A549 (cell line): ENCODE results near the gene DCPS. TPM values are rescaled to one million over a fixed set of nuclear protein-coding genes. Genes with fewer than 3 reads are reported as not detected.
"Not testable (repeated sequence)": the region's sequence is repeated elsewhere in the genome, so short reads cannot be mapped to it uniquely, and the experiment has no call there.

Source experiments
- ATAC-seq, 2 experiments: fragments of 200-7000 bp in 1 of 2; fragments of >200 bp in 1 of 2; cut with Nextera tagmentation in 1 of 2; cut with Tn5 transposase in 1 of 2; 3 replicates each; pipeline versions ENCODE4 v1.8.0 to v1.9.1; 2018 to 2020; ENCODE audit warnings: mild to moderate bottlenecking in 1 of 2, moderate library complexity in 1 of 2
- CTCF ChIA-PET: fragments of 300-600 bp; sonication (Branson Sonifier 250); formaldehyde crosslinking; extraction: SDS; loops from one replicate; lab custom pipeline; 2021; ENCODE audit warnings: antibody characterized with exemption, inconsistent platforms; lab: Yijun Ruan, JAX
- POLR2A ChIA-PET: fragments of 350-600 bp; formaldehyde crosslinking; extraction: SDS; loops from one replicate; lab custom pipeline; 2021; ENCODE audit warnings: antibody characterized with exemption, inconsistent platforms; lab: Yijun Ruan, JAX
- DNase-seq, 2 experiments: peaks; one replicate each; pipeline versions ENCODE4 v3.0.0 to v3.0.0-alpha.2; 2011 to 2016; ENCODE audit warnings: low read depth in 1 of 2, low spot score in 1 of 2
- FAIRE-seq: peaks from 2 replicates; lab custom pipeline; 2011; peaks lifted over from hg19 to GRCh38; lab: Jason Lieb, UNC
- H3K27ac ChIP-seq, 2 experiments: fragments of >200 bp; sonication (Bioruptor Twin); formaldehyde crosslinking; 3 replicates each; pipeline ENCODE4 v1.5.1; 2016 to 2017
- H3K4me1 ChIP-seq: fragments of >200 bp; sonication (Bioruptor Twin); formaldehyde crosslinking; 3 replicates; pipeline ENCODE4 v1.6.1; 2016
- H3K4me2 ChIP-seq: fragments of >200 bp; sonication (Bioruptor Twin); formaldehyde crosslinking; 3 replicates; pipeline ENCODE4 v1.6.1; 2016
- H3K4me3 ChIP-seq: fragments of >200 bp; sonication (Bioruptor Twin); formaldehyde crosslinking; 3 replicates; pipeline ENCODE4 v1.5.1; 2016
- H3K9me3 ChIP-seq: fragments of >200 bp; sonication (Bioruptor Twin); formaldehyde crosslinking; 3 replicates; pipeline ENCODE4 v1.6.1; 2016
- CBX2 ChIP-seq: fragments of 200-600 bp; sonication (generic); IDR thresholded peaks from 2 replicates; pipeline ENCODE4 v1.6.1; 2016; ENCODE audit warnings: low read depth, mild to moderate bottlenecking, borderline replicate concordance
- CBX8 ChIP-seq: fragments of 200-600 bp; sonication (generic); IDR thresholded peaks from 2 replicates; pipeline ENCODE4 v1.6.1; 2016
- CHD4 ChIP-seq: fragments of 200-600 bp; sonication (generic); IDR thresholded peaks from 2 replicates; pipeline ENCODE4 v1.6.1; 2016; ENCODE audit warnings: antibody characterized with exemption, mild to moderate bottlenecking, borderline replicate concordance
- EP300 ChIP-seq, 2 experiments: fragments of >200 bp; sonication (Bioruptor Twin); formaldehyde crosslinking; IDR thresholded peaks; 2 replicates in 1 of 2; 3 replicates in 1 of 2; pipeline ENCODE4 v1.6.1; 2016 to 2017
- FOSL2 ChIP-seq, 2 experiments: fragments of 450-650 bp in 1 of 2; fragments of >200 bp in 1 of 2; sonication (Bioruptor Twin) in 1 of 2; formaldehyde crosslinking; IDR thresholded peaks; 2 replicates each; pipeline versions ENCODE4 v1.5.0 to v1.6.1; 2016 to 2020; ENCODE audit warnings: mild to moderate bottlenecking in 1 of 2, moderate library complexity in 1 of 2
- JUN ChIP-seq, 2 experiments: fragments of >200 bp; sonication (Bioruptor Twin); formaldehyde crosslinking; IDR thresholded peaks; 2 replicates in 1 of 2; 3 replicates in 1 of 2; pipeline ENCODE4 v1.6.1; 2016 to 2017
- JUNB ChIP-seq: fragments of >200 bp; sonication (Bioruptor Twin); formaldehyde crosslinking; IDR thresholded peaks from 2 replicates; pipeline ENCODE4 v1.6.1; 2016
- MAX ChIP-seq: IDR thresholded peaks from 2 replicates; pipeline ENCODE4 v1.6.1; 2012
- MAZ ChIP-seq: fragments of 150-350 bp; IDR thresholded peaks from 2 replicates; pipeline ENCODE4 v1.6.1; 2014; ENCODE audit warnings: antibody characterized with exemption, low read depth, low read length, borderline replicate concordance
- MYC ChIP-seq: IDR thresholded peaks from 2 replicates; pipeline ENCODE4 v1.6.1; 2012; ENCODE audit warnings: mild to moderate bottlenecking, inconsistent platforms, low read length, improper control_type of control experiment, borderline replicate concordance
- POLR2A ChIP-seq: IDR thresholded peaks from 2 replicates; pipeline ENCODE4 v1.6.1; 2012; ENCODE audit warnings: mild to moderate bottlenecking, low read length
- RAD21 ChIP-seq, 2 experiments: fragments of >200 bp in 1 of 2; sonication (Bioruptor Twin) in 1 of 2; formaldehyde crosslinking in 1 of 2; IDR thresholded peaks in 1 of 2; conservative IDR thresholded peaks in 1 of 2; 2 replicates in 1 of 2; 3 replicates in 1 of 2; pipeline ENCODE4 v1.6.1; 2012 to 2018; ENCODE audit warnings: inconsistent platforms in 1 of 2
- RCOR1 ChIP-seq: fragments of 150-350 bp; IDR thresholded peaks from 2 replicates; pipeline ENCODE4 v1.6.1; 2014; ENCODE audit warnings: antibody characterized with exemption, low read length, low read depth
- ZC3H11A ChIP-seq: fragments of 450-650 bp; IDR thresholded peaks from 2 replicates; pipeline ENCODE4 v1.6.1; 2014; ENCODE audit warnings: antibody characterized with exemption, mild to moderate bottlenecking
- ZSCAN20 ChIP-seq: fragments of 250-450 bp; sonication (Bioruptor Pico); IDR thresholded peaks from 2 replicates; pipeline ENCODE4 v1.8.0; 2022; ENCODE audit warnings: mild to moderate bottlenecking, moderate library complexity
- WGBS: methylation state at CpG from one replicate; pipeline ENCODE4 v1.1.6; 2017; ENCODE audit errors: missing lambda C conversion rate; 5-methylcytosine and 5-hydroxymethylcytosine counted together
- polyA plus RNA-seq, 4 experiments: library from polyadenylated mRNA; depleted of rRNA in 3 of 4; stranded (reverse); fragments of >200 nt; fragmentation: RNase III in 1 of 4; extraction: RNeasy Plus Mini Kit Qiagen cat#74134 plus additional on column Dnase treatment in 1 of 4; gene quantifications; 2 replicates in 3 of 4; 3 replicates in 1 of 4; pipeline ENCODE4 v1.2.3, GENCODE V29; 2011 to 2017
- TF ChIP-seq, protein P1 (sequence below): fragments of >200 bp; sonication (Bioruptor Twin); formaldehyde crosslinking; IDR thresholded peaks from 3 replicates; pipeline ENCODE4 v1.6.1; 2016
- TF ChIP-seq, protein P2 (sequence below): fragments of 200-600 bp; sonication (generic); IDR thresholded peaks from 2 replicates; pipeline ENCODE4 v1.6.1; 2016; ENCODE audit warnings: antibody characterized with exemption, mild to moderate bottlenecking, moderate library complexity

DCPS gene
- polyA plus RNA-seq, 2 of the 4 experiments (the other 2 are of a cell fraction) = 17.8 to 23.0 TPM

DNA sequence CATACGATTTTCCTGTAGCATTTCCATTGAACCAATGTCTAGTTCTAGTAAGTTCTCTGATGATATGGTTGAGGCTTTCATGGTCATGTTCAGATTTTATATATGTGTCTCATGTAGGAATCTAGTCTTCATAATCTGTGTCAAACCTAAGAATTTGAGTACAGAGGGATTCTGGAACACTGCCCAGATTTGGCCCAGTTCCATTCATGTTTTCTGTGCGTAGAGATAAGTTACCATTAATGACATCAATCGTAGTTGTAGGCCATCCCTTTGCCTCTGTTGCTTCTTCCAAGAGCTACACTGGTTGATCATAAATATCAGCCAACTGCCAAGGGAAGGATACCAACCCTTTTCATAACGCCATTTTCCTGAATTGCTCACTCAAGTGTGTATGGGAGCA, 74.9 kb downstream of the DCPS start:
- FAIRE-seq (no peak), DNase-seq (no peak)
- CTCF ChIA-PET = no interaction called here

GRCh38 chr11:126380909-126381308, 77.0 kb downstream of the DCPS start:
- H3K4me2 ChIP-seq = no peak overlapping the region
- CTCF ChIA-PET = no interaction called here
- TF ChIP-seq EP300 (IDR thresholded peaks at IDR 0.05) (no peak), RCOR1 (no peak), CHD4 (no peak), MAZ (no peak), FOSL2 (IDR thresholded peaks at IDR 0.05) (no peak), FOSL2 (CRISPR knock-in tag; IDR thresholded peaks at IDR 0.05) (no peak), ZSCAN20 (no peak), MAX (no peak), JUNB (no peak), CBX8 (no peak), JUN (IDR thresholded peaks at IDR 0.05) (no peak), RAD21 (conservative IDR thresholded peaks at IDR 0.05 in 1 of 2, IDR thresholded peaks at IDR 0.05 in 1 of 2) (no peak), POLR2A (no peak), MYC (no peak)
- TF ChIP-seq, protein P1, sequence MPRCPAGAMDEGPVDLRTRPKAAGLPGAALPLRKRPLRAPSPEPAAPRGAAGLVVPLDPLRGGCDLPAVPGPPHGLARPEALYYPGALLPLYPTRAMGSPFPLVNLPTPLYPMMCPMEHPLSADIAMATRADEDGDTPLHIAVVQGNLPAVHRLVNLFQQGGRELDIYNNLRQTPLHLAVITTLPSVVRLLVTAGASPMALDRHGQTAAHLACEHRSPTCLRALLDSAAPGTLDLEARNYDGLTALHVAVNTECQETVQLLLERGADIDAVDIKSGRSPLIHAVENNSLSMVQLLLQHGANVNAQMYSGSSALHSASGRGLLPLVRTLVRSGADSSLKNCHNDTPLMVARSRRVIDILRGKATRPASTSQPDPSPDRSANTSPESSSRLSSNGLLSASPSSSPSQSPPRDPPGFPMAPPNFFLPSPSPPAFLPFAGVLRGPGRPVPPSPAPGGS = no peak
- ATAC-seq = no peak
- no peaks in the 10 kb centered on the region for H3K4me1 ChIP-seq
- no peaks in the 10 kb centered on the region for H3K9me3 ChIP-seq
- DNase-seq = no peak
- 92% methylated on average over 4 of the region's 4 CpGs for WGBS
- POLR2A ChIA-PET = no interaction called here
- H3K4me3 ChIP-seq = no peak overlapping the region
- no peak overlapping the region for H3K27ac ChIP-seq
- no peak for FAIRE-seq

More for the DNA sequence above, 74.9 kb downstream of the DCPS start:
- POLR2A ChIA-PET = no interaction called here
- Histone ChIP-seq H3K4me1 (no peaks in the 10 kb centered on the region), H3K4me3 (no peak overlapping the region), H3K4me2 (no peak overlapping the region), H3K27ac (no peak overlapping the region), H3K9me3 (no peaks in the 10 kb centered on the region)
- 94% methylated on average over 4 of the region's 4 CpGs for WGBS
- TF ChIP-seq MAX = no peak
- TF ChIP-seq CBX2 = no peak
- TF ChIP-seq, protein P2, sequence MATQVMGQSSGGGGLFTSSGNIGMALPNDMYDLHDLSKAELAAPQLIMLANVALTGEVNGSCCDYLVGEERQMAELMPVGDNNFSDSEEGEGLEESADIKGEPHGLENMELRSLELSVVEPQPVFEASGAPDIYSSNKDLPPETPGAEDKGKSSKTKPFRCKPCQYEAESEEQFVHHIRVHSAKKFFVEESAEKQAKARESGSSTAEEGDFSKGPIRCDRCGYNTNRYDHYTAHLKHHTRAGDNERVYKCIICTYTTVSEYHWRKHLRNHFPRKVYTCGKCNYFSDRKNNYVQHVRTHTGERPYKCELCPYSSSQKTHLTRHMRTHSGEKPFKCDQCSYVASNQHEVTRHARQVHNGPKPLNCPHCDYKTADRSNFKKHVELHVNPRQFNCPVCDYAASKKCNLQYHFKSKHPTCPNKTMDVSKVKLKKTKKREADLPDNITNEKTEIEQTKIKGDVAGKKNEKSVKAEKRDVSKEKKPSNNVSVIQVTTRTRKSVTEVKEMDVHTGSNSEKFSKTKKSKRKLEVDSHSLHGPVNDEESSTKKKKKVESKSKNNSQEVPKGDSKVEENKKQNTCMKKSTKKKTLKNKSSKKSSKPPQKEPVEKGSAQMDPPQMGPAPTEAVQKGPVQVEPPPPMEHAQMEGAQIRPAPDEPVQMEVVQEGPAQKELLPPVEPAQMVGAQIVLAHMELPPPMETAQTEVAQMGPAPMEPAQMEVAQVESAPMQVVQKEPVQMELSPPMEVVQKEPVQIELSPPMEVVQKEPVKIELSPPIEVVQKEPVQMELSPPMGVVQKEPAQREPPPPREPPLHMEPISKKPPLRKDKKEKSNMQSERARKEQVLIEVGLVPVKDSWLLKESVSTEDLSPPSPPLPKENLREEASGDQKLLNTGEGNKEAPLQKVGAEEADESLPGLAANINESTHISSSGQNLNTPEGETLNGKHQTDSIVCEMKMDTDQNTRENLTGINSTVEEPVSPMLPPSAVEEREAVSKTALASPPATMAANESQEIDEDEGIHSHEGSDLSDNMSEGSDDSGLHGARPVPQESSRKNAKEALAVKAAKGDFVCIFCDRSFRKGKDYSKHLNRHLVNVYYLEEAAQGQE = no peak
- no peak for TF ChIP-seq MAZ
- no peak for TF ChIP-seq ZC3H11A
- no peak for ATAC-seq

GRCh38 chr11:126381960-126382359, 78.1 kb downstream of the DCPS start:
- H3K4me1 ChIP-seq, H3K4me3 ChIP-seq, POLR2A ChIA-PET, DNase-seq, H3K27ac ChIP-seq, H3K9me3 ChIP-seq, FAIRE-seq, CTCF ChIA-PET, H3K4me2 ChIP-seq, ATAC-seq: not testable (repeated sequence)
- no CpG with 5 or more reads among the region's 10 CpGs for WGBS

DNA sequence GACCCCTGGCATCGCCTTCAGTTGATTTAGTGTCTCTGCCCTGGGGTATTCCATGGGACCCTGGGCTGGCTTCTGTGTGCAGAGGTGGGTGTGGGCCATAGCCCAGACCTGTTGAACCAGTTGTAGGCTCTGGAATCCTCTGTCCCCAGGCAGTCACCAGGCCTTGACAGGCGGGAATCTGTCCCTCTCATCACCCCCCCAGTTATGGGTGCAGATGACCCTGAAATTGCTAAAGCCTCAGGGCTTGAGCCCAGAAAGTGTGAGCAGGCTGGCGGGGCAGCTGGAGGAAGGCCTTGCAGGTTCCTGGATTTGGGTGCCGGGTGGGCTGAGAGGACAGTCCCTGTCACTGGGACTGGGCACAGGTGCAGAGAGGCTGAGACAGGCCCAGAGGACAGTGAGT, 78.8 kb downstream of the DCPS start:
- 100% methylated on average over 3 of the region's 4 CpGs for WGBS
- FAIRE-seq, ATAC-seq, H3K27ac ChIP-seq, CTCF ChIA-PET, POLR2A ChIA-PET, H3K4me3 ChIP-seq, H3K4me1 ChIP-seq, H3K4me2 ChIP-seq, DNase-seq, H3K9me3 ChIP-seq: not testable (repeated sequence)
